GM18951 (cell line): Measurements from ENCODE around the gene TTC28.
"Not testable (repeated sequence)": the region's sequence is repeated elsewhere in the genome, so short reads cannot be mapped to it uniquely, and the experiment has no call there.

Experiments
- POLR2A ChIP-seq: IDR thresholded peaks from 4 replicates; pipeline ENCODE4 v1.6.1; 2011; ENCODE audit warnings: mild to moderate bottlenecking; ENCODE audit not compliant: insufficient read length, insufficient read depth; ENCODE audit errors: extremely low read depth
- in situ Hi-C: fragments of 300-500 bp; cut with MboI; formaldehyde crosslinking; loops from one replicate; pipeline ENCODE4 v1.12.0; 2022; ENCODE audit warnings: low sequenced_read_pairs, mixed read lengths, inconsistent platforms; ENCODE audit not compliant: unreplicated experiment

Gene TTC28

DNA sequence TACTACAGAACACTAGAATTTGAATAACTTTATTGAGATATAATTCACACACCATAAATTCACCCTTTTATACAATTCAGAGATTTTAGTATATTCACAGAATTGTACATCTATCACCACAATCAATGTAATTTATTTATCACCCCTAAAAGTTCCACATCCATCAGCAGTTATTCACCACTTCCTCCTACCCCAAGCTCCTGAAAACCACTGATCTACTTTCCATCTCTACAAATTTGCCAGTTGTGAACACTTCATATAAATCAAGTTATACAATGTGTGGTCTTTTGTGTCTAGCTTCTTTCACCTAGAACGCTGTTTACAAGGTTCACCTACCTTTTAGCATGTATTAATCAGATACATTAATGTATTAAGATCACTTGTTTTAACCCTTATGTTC is 179.6 kb downstream of the TTC28 start:
- in situ Hi-C loops: no loop called here
- no peak for TF ChIP-seq POLR2A

GRCh38 chr22:28498044-28498443 is 181.6 kb downstream of the TTC28 start:
- no peak for TF ChIP-seq POLR2A

GRCh38 chr22:28497188-28497587 is 182.5 kb downstream of the TTC28 start:
- in situ Hi-C loops: no loop called here

More at GRCh38 chr22:28498044-28498443, 181.6 kb downstream of the TTC28 start:
- in situ Hi-C loops: no loop called here

GRCh38 chr22:28491289-28491688 is 188.4 kb downstream of the TTC28 start:
- in situ Hi-C loops: not testable (repeated sequence)

More at GRCh38 chr22:28497188-28497587, 182.5 kb downstream of the TTC28 start:
- TF ChIP-seq POLR2A: no peak

DNA sequence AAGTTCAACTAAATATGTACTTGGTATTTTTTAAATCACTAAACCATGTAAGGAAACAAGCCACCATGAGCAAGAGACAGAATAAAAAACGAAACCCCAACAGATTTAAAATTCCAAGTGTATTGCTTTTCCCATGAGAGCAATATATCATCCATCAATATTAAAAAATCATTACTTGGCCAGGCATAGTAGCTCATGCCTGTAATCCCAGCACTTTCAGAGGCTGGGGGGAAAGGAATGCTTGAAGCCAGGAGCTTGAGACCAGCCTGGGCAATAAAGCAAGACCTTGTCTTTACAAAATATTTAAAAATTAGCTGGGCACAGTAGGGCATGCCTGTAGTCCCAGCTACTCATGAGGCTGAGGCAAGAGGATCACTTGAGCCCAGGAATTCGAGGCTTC is 190.8 kb downstream of the TTC28 start:
- TF ChIP-seq POLR2A: no peak
- in situ Hi-C loops: no loop called here

GRCh38 chr22:28484662-28485061 is 195.0 kb downstream of the TTC28 start:
- TF ChIP-seq POLR2A: no peak
- in situ Hi-C loops: no loop called here

DNA sequence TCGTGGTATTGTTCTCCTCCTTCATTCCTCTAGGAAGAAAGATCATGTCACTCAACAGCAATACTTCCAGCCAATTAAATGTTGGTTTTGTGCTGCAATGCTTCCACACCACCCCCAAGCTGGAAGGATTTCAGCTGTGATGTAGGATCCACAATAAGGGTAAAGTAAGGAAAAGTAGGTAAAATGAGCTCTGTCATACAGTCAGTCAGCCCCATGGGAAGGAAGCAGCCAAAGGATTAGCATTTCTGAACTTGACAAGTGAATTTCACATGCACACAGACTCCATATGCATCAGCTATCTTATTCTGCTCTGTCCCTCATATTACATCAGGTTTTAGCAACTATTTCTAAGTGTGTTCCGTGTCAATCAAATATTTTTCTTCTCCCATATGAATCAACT is 197.9 kb downstream of the TTC28 start:
- in situ Hi-C loops: no loop called here
- TF ChIP-seq POLR2A: no peak

- TF ChIP-seq POLR2A: no peak
- in situ Hi-C loops: no loop called here
These were observed 199.5 kb downstream of the TTC28 start for GRCh38 chr22:28480000-28480715.

DNA sequence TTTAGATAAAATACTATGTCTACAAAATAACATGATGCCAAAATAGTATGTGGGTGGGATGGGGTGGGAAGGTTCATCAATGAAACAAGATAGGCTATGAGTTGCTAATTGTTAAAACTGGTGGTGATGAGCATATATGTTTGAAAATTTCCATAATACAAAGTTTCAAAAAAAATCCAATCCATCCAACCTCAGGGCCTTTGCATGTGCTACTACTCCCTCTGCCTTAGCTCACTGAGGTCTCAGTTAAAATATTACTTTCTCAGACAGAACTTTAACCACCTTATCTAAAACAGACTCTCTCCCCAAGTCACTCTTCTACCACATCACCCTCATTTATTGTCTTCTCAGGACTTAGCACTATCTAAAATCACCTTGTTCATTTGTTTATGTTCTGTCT is 201.1 kb downstream of the TTC28 start:
- no peak for TF ChIP-seq POLR2A
- in situ Hi-C loops: no loop called here

GRCh38 chr22:28477556-28477955 is 202.1 kb downstream of the TTC28 start:
- TF ChIP-seq POLR2A: no peak
- in situ Hi-C loops: no loop called here

DNA sequence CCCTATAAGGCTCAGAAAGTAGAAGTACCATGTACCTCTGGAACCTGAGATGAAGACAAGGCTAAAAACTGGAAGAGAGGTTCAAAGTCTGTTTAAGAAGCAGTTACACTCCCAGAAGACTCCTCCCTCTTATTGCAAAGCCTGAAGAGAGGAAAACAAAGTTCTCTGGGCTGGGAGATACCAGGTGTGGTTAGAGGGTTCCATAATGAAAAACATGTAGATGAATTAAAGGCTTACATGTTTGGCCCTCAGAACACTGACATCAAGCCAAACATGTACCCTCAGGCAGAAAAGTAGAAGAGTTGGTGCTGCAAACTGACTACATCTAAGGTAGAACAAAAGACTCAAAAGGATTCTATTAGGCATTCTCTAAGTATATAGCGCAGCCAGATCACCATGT is 205.3 kb downstream of the TTC28 start:
- TF ChIP-seq POLR2A: no peak
- in situ Hi-C loops: no loop called here

GRCh38 chr22:28473258-28473657 is 206.4 kb downstream of the TTC28 start:
- no peak for TF ChIP-seq POLR2A
- in situ Hi-C loops: no loop called here

DNA sequence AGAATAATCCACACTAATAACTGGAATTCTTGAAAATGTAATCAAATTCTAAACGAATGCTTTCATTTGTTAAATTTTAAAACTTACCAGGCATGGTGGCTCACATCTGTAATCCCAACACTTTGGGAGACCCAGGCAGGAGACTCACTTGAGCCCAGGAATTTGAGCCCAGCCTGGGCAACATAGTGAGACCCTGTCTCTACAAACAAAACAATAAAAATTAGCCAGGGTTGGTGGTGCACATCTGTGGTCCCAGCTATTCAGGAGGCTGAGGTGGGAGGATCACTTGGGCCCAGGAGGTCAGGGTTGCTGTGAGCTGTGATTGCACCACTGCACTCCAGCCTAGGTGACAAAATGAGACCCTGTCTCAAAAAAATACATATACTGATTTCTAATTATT is 212.6 kb downstream of the TTC28 start:
- in situ Hi-C loops: not testable (repeated sequence)

DNA sequence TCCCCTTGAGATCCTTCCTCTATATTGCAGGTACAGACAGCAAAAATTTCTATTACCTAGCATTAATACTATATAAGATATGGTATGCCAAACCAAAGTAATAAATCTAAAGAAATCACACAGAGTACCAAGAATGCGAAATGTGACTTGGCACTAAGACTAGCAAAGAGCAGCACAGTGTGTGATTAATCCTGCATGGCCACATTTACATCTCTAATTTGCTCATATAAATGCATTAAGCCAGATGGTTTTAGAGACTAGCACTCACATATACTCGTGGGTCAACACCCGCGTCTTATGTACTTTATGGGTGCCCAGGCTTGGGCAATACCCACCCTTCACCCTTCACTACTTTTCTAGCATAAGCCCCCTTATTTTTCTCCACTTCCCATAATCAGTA is 213.2 kb downstream of the TTC28 start:
- TF ChIP-seq POLR2A: no peak
- in situ Hi-C loops: no loop called here

DNA sequence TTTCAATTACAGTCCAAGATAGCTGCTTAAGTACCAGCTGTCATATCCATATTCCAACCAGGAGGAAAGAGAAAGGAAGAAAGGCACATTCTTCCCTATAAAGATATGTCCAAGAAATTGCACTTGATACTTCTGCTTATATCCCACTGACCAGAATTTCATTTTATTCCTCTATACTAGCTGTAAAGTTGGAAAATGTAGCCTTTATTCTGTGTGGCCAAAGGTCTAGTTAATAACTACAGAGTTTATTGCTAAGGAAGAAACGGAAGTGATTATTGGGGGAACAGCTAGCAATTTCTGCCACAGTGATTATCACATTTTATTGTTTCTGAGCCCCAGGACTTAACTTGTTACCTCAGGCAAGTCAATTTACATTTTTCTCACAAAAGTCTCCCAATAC is 213.8 kb downstream of the TTC28 start:
- in situ Hi-C loops: no loop called here
- no peak for TF ChIP-seq POLR2A
